IPS-NIHi7 (cell line): Measurements from ENCODE around the gene STX5.
"Not testable (repeated sequence)": the region's sequence is repeated elsewhere in the genome, so short reads cannot be mapped to it uniquely, and the experiment has no call there.

Experiments used
- DNase-seq: peaks from one replicate; pipeline ENCODE4 v3.0.0; 2012; ENCODE audit warnings: mixed read lengths; ENCODE audit errors: extremely low spot score

Gene STX5

DNA sequence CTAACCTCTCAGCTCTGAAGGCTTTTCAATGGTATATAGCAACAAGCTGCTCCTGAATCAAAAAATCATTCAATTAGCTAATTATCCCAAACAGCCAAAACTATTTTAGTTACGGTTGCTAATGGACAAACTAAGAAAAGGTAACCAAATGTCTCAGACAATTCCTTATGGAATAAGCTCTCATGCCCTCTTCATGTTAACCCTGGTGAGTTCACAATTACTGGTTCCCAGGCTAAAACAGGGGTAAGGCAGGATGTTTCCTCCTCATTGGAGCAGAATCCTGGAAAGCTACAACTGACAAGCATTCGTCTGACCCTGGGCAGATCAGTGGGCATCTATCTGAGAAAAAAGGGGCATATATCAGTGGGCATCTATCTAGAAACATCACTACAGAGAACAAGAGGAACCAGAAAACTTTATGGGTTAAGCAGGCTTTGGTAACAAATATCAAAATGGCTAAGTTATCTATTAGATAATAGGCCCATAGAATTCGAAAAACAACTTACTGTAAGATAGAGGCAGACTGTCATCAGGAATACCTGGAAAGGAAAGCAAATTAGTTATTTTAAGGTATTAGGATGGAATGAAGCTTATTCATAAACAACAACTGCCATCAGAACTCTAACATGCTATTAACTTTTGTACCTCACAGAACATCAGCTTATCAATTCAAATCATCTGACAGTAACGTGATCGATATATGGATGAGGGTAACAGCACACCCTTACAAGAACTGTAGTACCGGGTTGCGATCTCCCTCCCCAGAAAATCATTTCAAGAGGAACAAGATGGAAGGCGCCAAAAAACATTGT lies 22.4 kb upstream of the STX5 start:
- DNase-seq = no peak

GRCh38 chr11:62853279-62853965 lies 21.6 kb upstream of the STX5 start:
- DNase-seq = no peak

DNA sequence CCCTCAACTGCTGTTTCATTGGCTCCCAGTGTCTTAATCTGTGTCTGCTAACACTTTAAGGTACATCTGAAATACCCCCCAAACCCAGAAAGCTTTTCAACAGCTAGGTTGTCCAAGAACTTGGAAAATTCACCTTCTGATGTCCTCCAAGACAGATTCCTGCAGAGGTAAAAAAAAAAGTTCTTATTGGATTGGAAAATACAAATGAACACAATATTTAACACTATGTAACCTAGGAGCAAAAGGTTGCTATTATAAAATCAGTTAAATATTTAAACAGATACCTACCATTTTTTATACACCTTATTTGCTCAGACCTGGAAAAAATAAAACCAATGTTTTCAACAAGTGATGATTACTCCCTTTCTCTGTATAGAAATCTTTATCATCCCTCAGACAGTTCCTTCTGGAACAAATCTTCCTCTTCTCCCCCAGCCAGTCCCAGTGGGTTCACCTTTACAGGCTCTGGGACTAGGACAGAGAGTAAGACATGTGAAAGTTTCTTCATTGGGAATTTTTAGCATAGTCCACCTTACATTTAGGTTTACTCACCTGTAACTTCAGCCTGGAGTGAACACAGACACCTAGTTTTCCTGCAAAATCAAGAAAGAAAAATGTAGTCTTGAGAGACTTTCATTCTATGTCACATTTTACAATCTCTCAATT lies 20.8 kb upstream of the STX5 start:
- DNase-seq = no peak

GRCh38 chr11:62851807-62852522 lies 20.1 kb upstream of the STX5 start:
- no peak for DNase-seq

DNA sequence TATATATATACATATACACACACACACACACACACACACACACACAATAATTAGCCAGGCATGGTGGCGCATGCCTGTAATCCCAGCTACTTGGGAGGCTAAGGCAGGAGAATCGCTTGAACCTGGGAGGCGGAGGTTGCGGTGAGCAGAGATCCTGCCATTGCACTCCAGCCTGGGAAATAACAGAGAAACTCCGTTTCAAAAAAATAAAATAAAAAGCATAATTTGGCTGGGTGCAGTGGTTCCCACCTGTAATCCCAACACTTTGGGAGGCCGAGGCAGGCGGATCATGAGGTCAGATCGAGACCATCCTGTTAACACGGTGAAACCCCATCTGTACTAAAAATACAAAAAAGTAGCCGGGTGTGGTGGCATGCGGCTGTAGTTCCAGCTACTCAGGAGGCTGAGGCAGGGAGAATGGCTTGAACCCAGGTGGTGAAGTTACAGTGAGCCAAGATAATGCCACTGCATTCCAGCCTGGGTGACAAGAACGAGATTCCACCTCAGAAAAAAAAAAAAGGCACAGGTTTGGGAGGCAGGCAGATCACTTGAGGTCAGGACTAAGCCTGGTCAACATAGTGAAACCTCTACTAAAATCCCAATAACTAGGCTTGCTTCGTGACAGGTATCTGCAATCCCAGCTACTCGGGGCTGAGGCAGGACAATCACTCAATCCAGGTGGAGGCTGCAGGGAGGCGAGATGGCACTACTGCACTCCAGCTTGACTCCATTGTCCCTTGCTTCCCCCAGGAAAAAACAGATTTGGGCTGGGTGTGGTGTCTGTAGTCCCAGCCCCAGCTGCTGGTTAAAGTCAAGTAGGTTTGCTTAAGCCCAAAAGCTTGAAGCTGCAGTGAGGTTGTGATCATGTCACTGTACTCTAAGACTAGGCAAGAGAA lies 19.3 kb upstream of the STX5 start:
- DNase-seq = no peak

- no peak for DNase-seq
Observed at GRCh38 chr11:62847767-62848314, 16.0 kb upstream of the STX5 start.

GRCh38 chr11:62846177-62846576 lies 14.3 kb upstream of the STX5 start:
- DNase-seq = no peak

GRCh38 chr11:62844154-62844553 lies 12.3 kb upstream of the STX5 start:
- DNase-seq = no peak

- no peak for DNase-seq
Observed at GRCh38 chr11:62843466-62843865, 11.6 kb upstream of the STX5 start.

DNA sequence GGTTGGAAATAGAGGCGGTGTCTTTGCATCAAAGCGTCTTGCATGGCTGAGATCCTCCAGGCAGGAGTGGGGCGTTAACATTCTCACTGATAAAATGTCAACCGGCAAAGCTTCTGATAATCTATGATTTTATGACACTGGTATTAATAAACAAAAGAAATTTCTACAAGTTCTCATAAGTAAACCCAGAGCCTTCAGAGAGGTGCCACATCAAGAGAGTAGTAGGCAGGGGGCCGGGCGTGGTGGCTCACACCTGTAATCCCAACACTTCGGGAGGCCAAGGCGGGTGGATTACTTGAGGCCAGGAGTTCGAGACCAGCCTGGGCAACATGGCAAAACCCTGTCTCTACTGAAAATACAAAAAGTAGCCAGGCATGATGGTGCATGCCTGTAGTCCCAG lies 11.0 kb upstream of the STX5 start:
- DNase-seq = not testable (repeated sequence)

- DNase-seq = peak; percentile 30
Observed at GRCh38 chr11:62842171-62842741, 10.4 kb upstream of the STX5 start.

- peak; percentile 86 for DNase-seq
Observed at GRCh38 chr11:62841361-62842170, 9.7 kb upstream of the STX5 start.

- DNase-seq = not testable (repeated sequence)
Observed at GRCh38 chr11:62840721-62841360, 9.0 kb upstream of the STX5 start.

DNA sequence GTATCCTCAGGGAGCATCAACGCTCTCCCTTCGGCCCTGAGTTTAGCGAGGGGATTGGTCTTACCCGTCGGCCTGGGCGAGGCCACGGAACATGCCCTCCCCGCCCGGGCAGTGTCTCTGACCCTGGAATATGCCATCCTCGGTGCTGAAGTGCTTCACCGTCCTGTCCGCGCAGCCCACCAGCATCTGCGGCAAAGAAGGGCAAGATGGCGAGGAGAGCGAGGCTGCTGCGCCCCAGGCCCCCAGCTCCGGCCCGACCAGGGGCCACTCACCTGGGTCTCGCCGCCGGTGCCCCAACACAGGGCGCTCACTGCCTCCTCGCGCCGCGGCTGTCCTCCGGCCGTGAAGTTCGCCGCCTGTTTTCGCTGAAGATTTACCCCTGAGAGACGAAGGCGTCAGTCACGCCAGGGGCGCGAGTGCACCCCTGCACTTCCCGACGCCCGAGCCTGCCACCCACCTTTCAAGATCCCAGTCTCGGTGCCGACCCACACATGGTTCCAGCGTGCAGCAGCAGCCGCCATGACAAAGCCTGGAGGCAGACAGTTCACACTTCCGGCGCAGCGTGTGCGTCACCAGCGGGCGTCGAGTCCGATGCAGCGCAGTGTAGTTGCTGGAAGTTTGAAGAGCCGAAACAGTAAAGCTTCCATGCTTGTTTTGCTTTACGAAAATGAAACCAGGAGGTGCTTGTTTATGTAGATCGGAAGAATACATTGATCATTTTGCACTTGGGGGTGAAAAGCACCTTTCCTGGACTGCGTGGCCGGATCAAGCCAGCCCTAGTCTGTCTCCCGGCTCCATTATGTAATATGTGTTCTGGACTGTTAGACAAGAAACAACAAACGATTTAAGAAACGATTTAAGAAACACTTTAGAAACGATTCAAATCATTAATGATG lies 7.4 kb upstream of the STX5 start, which contains the start of gene WDR74:
Gene WDR74, minus strand, starts transcription at position 541 of the 896 bp plus-strand sequence. Its CDS starts 20 bp downstream, at position 521.
- peak; percentile 67 for DNase-seq

GRCh38 chr11:62835336-62835735 lies 3.5 kb upstream of the STX5 start:
- no peak for DNase-seq

GRCh38 chr11:62832336-62833234 lies 734 bp upstream of the STX5 start, which contains the start of gene TEX54:
TSS of gene TEX54 (minus strand) at chr11:62832841.
- no peak for DNase-seq
